ENCODE data around the gene FHIT.

DNA sequence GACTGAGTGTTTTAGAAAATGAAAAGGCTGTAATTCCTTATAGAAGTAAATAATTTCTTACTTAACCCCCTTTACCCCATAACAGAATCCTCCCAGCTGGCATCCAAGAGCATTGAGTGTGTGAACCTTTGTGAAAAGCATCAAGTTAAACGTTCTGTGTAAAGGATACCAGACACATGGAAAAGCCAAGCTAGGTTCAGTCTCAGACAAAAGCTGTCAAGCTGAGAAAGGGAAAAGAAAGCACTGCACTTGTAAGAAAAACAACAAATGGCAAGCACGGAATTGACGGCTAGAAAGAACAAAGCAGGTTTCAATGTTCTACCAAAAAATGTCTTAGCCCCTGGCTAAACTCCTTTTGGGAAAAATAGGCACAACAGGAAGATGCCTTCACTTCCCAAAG lies 176.5 kb downstream of the FHIT start:
- TF ChIP-seq, protein P1, sequence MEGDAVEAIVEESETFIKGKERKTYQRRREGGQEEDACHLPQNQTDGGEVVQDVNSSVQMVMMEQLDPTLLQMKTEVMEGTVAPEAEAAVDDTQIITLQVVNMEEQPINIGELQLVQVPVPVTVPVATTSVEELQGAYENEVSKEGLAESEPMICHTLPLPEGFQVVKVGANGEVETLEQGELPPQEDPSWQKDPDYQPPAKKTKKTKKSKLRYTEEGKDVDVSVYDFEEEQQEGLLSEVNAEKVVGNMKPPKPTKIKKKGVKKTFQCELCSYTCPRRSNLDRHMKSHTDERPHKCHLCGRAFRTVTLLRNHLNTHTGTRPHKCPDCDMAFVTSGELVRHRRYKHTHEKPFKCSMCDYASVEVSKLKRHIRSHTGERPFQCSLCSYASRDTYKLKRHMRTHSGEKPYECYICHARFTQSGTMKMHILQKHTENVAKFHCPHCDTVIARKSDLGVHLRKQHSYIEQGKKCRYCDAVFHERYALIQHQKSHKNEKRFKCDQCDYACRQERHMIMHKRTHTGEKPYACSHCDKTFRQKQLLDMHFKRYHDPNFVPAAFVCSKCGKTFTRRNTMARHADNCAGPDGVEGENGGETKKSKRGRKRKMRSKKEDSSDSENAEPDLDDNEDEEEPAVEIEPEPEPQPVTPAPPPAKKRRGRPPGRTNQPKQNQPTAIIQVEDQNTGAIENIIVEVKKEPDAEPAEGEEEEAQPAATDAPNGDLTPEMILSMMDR (IDR thresholded peaks at IDR 0.05 in 2 of 3, conservative IDR thresholded peaks at IDR 0.05 in 1 of 3; ENCODE audit: control insufficient read depth in 2 of 3, extremely low read depth in 1 of 3, insufficient read depth in 1 of 3, low read depth in 3 of 3, low read length in 3 of 3) = no peak
- TF ChIP-seq SP1 (IDR thresholded peaks at IDR 0.05; ENCODE audit: low read depth, low read length) (no peak), ESRRA (IDR thresholded peaks at IDR 0.05; ENCODE audit: low read length) (no peak), ZNF274 (IDR thresholded peaks at IDR 0.05; ENCODE audit: insufficient read depth, insufficient read length) (no peak), EP300 (IDR thresholded peaks at IDR 0.05; ENCODE audit: borderline replicate concordance in 1 of 2, control insufficient read depth in 1 of 2, low read depth in 2 of 2, low read length in 2 of 2) (no peak), SMC3 (IDR thresholded peaks at IDR 0.05; ENCODE audit: borderline replicate concordance, low read length) (no peak), EZH2 (IDR thresholded peaks at IDR 0.05; ENCODE audit: borderline replicate concordance, control insufficient read depth, low read depth, low read length) (no peak), ATF7 (IDR thresholded peaks at IDR 0.05; ENCODE audit: low read depth) (no peak), DPF2 (IDR thresholded peaks at IDR 0.05) (no peak), POLR2A (IDR thresholded peaks at IDR 0.05; ENCODE audit: low read depth, low read length) (no peak)
- TF ChIP-seq, protein P2, sequence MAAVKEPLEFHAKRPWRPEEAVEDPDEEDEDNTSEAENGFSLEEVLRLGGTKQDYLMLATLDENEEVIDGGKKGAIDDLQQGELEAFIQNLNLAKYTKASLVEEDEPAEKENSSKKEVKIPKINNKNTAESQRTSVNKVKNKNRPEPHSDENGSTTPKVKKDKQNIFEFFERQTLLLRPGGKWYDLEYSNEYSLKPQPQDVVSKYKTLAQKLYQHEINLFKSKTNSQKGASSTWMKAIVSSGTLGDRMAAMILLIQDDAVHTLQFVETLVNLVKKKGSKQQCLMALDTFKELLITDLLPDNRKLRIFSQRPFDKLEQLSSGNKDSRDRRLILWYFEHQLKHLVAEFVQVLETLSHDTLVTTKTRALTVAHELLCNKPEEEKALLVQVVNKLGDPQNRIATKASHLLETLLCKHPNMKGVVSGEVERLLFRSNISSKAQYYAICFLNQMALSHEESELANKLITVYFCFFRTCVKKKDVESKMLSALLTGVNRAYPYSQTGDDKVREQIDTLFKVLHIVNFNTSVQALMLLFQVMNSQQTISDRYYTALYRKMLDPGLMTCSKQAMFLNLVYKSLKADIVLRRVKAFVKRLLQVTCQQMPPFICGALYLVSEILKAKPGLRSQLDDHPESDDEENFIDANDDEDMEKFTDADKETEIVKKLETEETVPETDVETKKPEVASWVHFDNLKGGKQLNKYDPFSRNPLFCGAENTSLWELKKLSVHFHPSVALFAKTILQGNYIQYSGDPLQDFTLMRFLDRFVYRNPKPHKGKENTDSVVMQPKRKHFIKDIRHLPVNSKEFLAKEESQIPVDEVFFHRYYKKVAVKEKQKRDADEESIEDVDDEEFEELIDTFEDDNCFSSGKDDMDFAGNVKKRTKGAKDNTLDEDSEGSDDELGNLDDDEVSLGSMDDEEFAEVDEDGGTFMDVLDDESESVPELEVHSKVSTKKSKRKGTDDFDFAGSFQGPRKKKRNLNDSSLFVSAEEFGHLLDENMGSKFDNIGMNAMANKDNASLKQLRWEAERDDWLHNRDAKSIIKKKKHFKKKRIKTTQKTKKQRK (IDR thresholded peaks at IDR 0.05; ENCODE audit: low read depth, low read length) = no peak
